Measurements from ENCODE around the gene SH3RF3. TPM values are rescaled to one million over a fixed set of nuclear protein-coding genes. Genes with fewer than 3 reads are reported as not detected.

Gene SH3RF3
- total RNA-seq, 2 experiments from 2014 or later: 0.05 to 0.06 TPM

DNA sequence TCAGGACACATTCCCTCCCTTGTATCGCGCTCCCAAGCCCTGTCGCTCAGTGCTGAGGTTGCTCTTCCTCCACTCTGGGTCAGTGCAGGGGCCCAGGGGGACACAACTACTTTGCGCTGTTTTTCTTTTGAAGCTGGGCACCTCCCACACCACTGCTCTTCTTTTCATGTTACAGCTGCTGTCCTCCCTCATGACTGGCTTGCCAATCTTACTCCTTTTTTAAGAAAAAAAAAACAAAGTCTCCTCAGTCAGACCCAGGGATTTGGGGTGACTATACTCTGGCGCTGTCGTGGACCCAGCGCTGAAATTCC lies 264.6 kb downstream of the SH3RF3 start:
- H3K4me1 Mint-ChIP-seq: no peaks in the 10 kb centered on the region
- no peak overlapping the region for H3K4me3 Mint-ChIP-seq
- CTCF ChIA-PET: no interaction called here
- no peaks in the 10 kb centered on the region for H3K9me3 Mint-ChIP-seq (ENCODE audit: low read depth)
- DNase-seq (no peak), ATAC-seq (no peak)
- H3K27me3 Mint-ChIP-seq: peaks cover 2% of the 10 kb centered on the region
- H3K36me3 Mint-ChIP-seq: no peaks in the 10 kb centered on the region
- no peak overlapping the region for H3K27ac Mint-ChIP-seq

GRCh38 chr2:109395494-109396201 lies 266.6 kb downstream of the SH3RF3 start:
- Mint-ChIP-seq H3K4me1 (no peaks in the 10 kb centered on the region), H3K27me3 (peaks cover 2% of the 10 kb centered on the region), H3K4me3 (no peak overlapping the region), H3K36me3 (no peaks in the 10 kb centered on the region), H3K9me3 (ENCODE audit: low read depth) (no peaks in the 10 kb centered on the region), H3K27ac (no peak overlapping the region)
- ATAC-seq (no peak), DNase-seq (no peak)
- CTCF ChIA-PET: no interaction called here

DNA sequence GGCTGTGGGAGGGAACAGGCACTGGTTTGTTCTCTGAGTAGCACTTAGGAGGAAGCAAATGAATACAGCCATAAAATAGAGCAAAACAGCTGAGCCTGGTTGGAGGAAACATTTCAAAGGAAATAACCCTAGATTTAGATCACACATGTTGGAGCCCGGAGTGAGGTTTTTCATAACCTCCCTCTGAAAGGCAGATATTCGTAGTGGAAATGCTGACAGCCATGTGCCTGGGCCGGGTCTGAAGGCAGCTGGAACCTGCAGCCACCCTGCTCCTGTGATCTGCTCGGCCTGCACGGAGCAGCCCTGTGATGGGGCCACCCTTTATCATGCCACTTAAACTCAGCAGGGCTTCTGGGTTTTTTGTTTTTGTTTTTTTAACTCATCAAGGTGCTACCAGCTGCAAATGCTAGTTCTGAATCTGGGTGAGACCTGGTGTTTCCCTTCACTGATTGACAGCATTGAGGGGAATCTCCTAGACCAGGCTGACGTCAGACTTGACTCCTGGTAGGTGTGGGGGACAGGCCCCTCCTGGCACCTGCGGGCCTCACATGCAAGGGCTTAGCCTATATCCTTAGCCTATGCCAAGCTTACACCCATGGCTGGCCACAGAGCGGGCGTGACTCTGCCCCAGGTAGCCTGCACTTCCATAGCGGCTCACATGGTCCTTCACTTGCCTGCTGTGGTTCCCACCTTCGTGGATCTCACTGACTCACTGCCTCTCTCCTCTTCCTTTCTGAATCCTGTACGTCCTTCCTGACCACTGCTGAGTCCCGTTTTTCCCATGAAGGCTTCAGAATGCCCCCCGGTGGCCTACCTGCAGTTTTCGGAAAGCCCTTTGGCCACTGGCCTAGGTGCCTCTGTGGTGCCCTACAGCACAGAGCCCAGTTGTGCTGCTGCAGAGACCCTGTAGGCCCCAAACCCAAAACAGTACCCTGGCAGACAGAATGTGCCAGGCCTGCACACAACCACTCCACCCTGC lies 267.5 kb downstream of the SH3RF3 start:
- ATAC-seq: no peak
- Mint-ChIP-seq H3K27me3 (peaks cover 2% of the 10 kb centered on the region), H3K27ac (no peak overlapping the region), H3K36me3 (no peaks in the 10 kb centered on the region), H3K4me3 (no peak overlapping the region), H3K4me1 (no peaks in the 10 kb centered on the region), H3K9me3 (ENCODE audit: low read depth) (no peaks in the 10 kb centered on the region)
- no peak for DNase-seq
- CTCF ChIA-PET: no interaction called here

- H3K9me3 Mint-ChIP-seq (ENCODE audit: low read depth): no peaks in the 10 kb centered on the region
Measured at GRCh38 chr2:109397893-109398292, 268.9 kb downstream of the SH3RF3 start.

DNA sequence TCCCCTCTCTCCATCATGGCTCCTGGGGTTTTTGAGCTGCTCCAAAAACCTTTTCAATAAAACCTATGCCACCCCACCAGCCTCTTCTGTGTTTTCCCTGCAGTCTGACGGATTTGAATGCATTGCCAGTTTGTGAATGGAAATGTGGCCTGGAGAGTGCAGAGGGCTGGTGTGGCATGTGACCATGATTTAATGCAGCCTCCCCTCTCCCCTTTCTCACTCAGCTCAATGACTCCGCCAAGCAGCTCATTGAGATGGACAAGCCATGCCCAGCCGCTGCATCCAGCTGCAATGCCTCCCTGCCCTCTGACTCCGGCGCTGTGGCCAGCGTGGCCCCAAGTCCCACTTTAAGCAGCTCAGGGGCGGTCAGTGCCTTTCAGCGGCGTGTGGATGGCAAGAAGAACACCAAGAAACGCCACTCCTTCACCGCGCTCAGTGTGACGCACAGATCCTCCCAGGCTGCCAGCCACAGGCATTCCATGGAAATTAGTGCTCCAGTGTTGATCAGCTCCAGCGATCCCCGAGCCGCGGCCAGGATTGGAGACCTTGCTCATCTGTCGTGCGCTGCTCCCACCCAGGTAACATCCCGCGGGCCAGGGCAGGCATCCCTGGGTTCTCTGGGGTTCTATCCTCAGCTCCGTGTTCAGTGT lies 269.5 kb downstream of the SH3RF3 start:
- CTCF ChIA-PET: no interaction called here
- Mint-ChIP-seq H3K4me1 (peaks cover 3% of the 10 kb centered on the region), H3K27me3 (peaks cover 2% of the 10 kb centered on the region), H3K27ac (no peak overlapping the region), H3K9me3 (ENCODE audit: low read depth) (no peaks in the 10 kb centered on the region), H3K4me3 (no peak overlapping the region), H3K36me3 (no peaks in the 10 kb centered on the region)
- DNase-seq: no peak
- ATAC-seq: no peak

More at GRCh38 chr2:109397893-109398292, 268.9 kb downstream of the SH3RF3 start:
- no peak overlapping the region for H3K27ac Mint-ChIP-seq
- CTCF ChIA-PET: no interaction called here
- H3K27me3 Mint-ChIP-seq: peaks cover 2% of the 10 kb centered on the region
- H3K4me3 Mint-ChIP-seq: no peak overlapping the region
- no peak for DNase-seq
- no peaks in the 10 kb centered on the region for H3K36me3 Mint-ChIP-seq
- no peak for ATAC-seq
- H3K4me1 Mint-ChIP-seq: peaks cover under 1% of the 10 kb centered on the region

DNA sequence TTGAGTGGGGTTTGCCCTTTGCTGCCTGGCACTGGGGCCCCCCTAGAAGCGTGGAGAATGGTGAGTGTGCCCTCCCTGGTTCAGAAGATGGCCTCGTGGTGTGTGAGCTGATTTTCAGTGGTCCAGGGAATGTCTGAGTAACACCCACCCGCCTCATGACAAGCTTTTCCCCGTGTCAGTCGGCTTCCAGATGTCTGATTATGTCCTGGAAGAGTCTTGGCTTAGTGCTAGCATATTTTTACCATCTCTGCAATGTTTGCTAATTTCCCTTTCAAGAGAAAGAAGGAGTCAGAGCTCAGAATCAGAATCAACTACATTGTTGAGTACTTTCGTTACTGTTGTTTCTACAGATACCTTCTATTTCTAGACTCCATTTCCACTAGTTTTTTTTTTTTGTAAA lies 270.1 kb downstream of the SH3RF3 start:
- Mint-ChIP-seq H3K27me3 (peaks cover 2% of the 10 kb centered on the region), H3K4me1 (peaks cover 3% of the 10 kb centered on the region), H3K9me3 (ENCODE audit: low read depth) (no peaks in the 10 kb centered on the region), H3K27ac (no peak overlapping the region), H3K36me3 (no peaks in the 10 kb centered on the region), H3K4me3 (no peak overlapping the region)
- ATAC-seq (no peak), DNase-seq (no peak)
- CTCF ChIA-PET: no interaction called here

DNA sequence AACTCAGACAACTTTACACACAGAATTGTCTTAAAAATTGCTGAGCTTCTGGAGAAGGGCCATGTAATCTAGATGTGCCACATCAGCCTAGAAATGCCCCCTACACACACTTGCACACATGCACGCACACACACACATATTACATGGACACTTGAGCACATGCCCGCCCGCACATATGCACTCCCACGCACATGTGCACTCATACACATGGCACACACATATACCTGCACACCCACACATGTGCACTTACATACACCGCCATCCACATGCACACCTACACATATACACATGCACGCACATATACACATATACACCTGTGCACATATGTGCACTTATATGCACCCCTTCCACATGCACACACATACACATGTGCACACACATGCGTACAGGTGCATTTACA lies 271.1 kb downstream of the SH3RF3 start:
- Mint-ChIP-seq H3K4me3 (no peak overlapping the region), H3K36me3 (no peaks in the 10 kb centered on the region), H3K9me3 (ENCODE audit: low read depth) (no peaks in the 10 kb centered on the region), H3K4me1 (peaks cover 3% of the 10 kb centered on the region), H3K27ac (no peak overlapping the region), H3K27me3 (peaks cover 2% of the 10 kb centered on the region)
- DNase-seq (no peak), ATAC-seq (no peak)
- CTCF ChIA-PET: no interaction called here

GRCh38 chr2:109401370-109401769 lies 272.4 kb downstream of the SH3RF3 start:
- H3K4me1 Mint-ChIP-seq: peaks cover 3% of the 10 kb centered on the region
- H3K9me3 Mint-ChIP-seq (ENCODE audit: low read depth): no peaks in the 10 kb centered on the region
- no peaks in the 10 kb centered on the region for H3K36me3 Mint-ChIP-seq
- H3K27me3 Mint-ChIP-seq: peaks cover 2% of the 10 kb centered on the region
- DNase-seq (no peak), ATAC-seq (no peak)
- H3K4me3 Mint-ChIP-seq: no peak overlapping the region
- CTCF ChIA-PET: no interaction called here
- no peak overlapping the region for H3K27ac Mint-ChIP-seq

DNA sequence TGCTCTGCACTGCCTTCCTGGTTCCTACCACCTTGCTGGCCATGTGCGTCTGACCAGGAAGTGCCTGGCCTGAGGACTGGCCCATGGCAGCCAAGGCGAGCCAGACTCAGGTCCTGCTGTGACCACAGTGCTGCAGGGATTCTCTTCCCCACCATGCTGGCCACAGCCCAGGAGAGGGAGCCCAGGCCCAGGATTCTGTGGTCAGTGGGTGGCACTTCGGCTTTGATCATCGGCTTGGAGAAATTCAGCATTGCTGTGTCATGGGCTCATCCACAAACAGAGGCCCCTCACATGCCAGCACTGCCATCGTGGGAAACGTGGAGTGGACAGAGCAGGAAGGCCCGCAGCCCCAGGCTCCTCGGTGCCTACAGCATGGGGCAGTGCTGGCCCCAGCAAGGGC lies 273.2 kb downstream of the SH3RF3 start:
- Mint-ChIP-seq H3K4me1 (peaks cover 3% of the 10 kb centered on the region), H3K27ac (no peak overlapping the region), H3K9me3 (ENCODE audit: low read depth) (no peaks in the 10 kb centered on the region), H3K4me3 (no peak overlapping the region), H3K27me3 (peaks cover 2% of the 10 kb centered on the region), H3K36me3 (no peaks in the 10 kb centered on the region)
- CTCF ChIA-PET: no interaction called here
- DNase-seq: no peak
- ATAC-seq: no peak

DNA sequence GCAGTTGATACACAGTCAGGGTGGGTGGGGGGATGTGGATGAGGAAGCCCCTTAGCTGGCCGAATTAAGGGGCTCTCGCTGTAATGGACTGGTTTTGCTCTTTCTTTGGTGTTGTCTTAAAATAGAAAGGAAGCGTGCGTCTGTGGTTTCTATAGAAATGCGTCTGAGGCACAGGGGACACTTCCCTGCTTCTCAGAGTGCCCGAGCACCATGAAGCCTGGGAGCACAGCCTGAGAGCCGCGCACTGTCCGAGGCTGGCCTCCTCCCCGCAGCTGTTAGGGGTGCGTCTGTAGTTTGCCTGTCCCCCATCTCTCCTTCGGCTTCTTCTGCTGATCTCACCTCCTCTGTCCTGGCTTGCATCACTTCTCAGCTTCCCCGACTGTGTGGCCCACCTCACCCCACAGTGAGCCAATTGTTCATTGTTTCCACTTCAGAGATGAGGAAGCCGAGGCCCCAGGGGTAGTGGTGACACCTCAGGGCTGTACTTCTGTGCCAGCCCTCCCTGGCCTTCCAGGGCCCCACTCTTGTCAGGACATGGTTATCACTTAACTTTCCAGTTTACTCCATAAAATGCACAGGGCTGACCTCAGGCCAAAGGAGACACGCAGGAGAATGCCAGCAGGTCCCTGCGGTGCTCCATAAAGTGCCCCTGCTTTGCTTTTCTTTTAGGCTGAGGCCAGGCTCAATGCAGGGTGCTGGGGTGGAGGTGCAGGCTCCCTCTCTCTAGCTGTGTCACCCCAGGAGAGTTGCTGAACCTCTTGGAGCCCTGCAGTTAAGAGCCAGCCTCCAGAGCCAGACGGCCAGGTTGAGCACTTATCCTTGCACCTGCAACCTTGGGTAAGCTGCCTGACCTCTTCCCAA lies 274.2 kb downstream of the SH3RF3 start:
- peaks cover 3% of the 10 kb centered on the region for H3K4me1 Mint-ChIP-seq
- no peak overlapping the region for H3K4me3 Mint-ChIP-seq
- DNase-seq: no peak
- CTCF ChIA-PET: no interaction called here
- H3K9me3 Mint-ChIP-seq (ENCODE audit: low read depth): no peaks in the 10 kb centered on the region
- peak; percentile 23 for ATAC-seq
- H3K27me3 Mint-ChIP-seq: peaks cover 2% of the 10 kb centered on the region
- H3K36me3 Mint-ChIP-seq: no peaks in the 10 kb centered on the region
- no peak overlapping the region for H3K27ac Mint-ChIP-seq

- Mint-ChIP-seq H3K9me3 (ENCODE audit: low read depth) (no peaks in the 10 kb centered on the region), H3K36me3 (no peaks in the 10 kb centered on the region), H3K27me3 (peaks cover 2% of the 10 kb centered on the region), H3K27ac (no peak overlapping the region), H3K4me3 (no peak overlapping the region), H3K4me1 (peaks cover 3% of the 10 kb centered on the region)
- ATAC-seq (no peak), DNase-seq (no peak)
- CTCF ChIA-PET: no interaction called here
Measured at GRCh38 chr2:109403841-109404201, 274.8 kb downstream of the SH3RF3 start.

DNA sequence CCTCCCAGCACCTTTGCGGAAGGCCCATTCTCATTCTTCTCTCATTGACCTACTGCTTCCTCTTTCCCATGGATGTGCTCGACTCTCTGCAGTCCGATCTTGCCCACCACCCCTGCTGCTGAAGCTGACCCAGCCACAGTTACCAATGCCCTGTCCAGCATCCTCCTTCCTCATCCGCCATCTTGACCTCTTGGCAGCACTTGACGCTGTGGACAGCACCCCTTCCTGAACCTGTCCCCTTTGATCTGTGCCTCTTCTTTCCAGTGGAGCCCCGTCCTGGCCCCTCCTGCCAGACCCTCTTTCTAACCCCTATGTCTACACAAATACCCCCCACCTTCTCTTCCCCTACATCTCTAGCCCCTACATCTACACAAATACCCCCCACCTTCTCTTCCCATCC lies 275.7 kb downstream of the SH3RF3 start:
- ATAC-seq: no peak
- CTCF ChIA-PET: no interaction called here
- Mint-ChIP-seq H3K36me3 (no peaks in the 10 kb centered on the region), H3K4me3 (no peak overlapping the region), H3K27ac (no peak overlapping the region), H3K27me3 (no peaks in the 10 kb centered on the region), H3K9me3 (ENCODE audit: low read depth) (no peaks in the 10 kb centered on the region), H3K4me1 (peaks cover 3% of the 10 kb centered on the region)
- DNase-seq: no peak

GRCh38 chr2:109405873-109406272 lies 276.9 kb downstream of the SH3RF3 start:
- H3K36me3 Mint-ChIP-seq: no peaks in the 10 kb centered on the region
- CTCF ChIA-PET: no interaction called here
- peaks cover 3% of the 10 kb centered on the region for H3K4me1 Mint-ChIP-seq
- no peak overlapping the region for H3K27ac Mint-ChIP-seq
- H3K27me3 Mint-ChIP-seq: no peaks in the 10 kb centered on the region
- no peaks in the 10 kb centered on the region for H3K9me3 Mint-ChIP-seq (ENCODE audit: low read depth)
- no peak overlapping the region for H3K4me3 Mint-ChIP-seq
- no peak for ATAC-seq
- DNase-seq: no peak
